ENCODE measurements around the gene ATL3. TPM values are rescaled to one million over a fixed set of nuclear protein-coding genes. Genes with fewer than 3 reads are reported as not detected.

ATL3 gene
- total RNA-seq, 2 experiments from 2014 or later = 23.2 to 37.9 TPM

- DNase-seq (ENCODE audit: low spot score) = no peak
- BruUV-seq (replicated peaks) = no TSS peak
- Histone ChIP-seq H3K9me2 (ENCODE audit: insufficient read depth, low read length) (no peaks in the 10 kb centered on the region), H3K9me3 (ENCODE audit: low read length) (no peaks in the 10 kb centered on the region), H3K79me2 (ENCODE audit: insufficient read depth, low read depth, low read length) (no peaks in the 10 kb centered on the region), H3K4me1 (ENCODE audit: insufficient read depth, low read length, poor library complexity, severe bottlenecking) (peaks cover 40% of the 10 kb centered on the region), H3K4me2 (ENCODE audit: low read length) (peak overlapping the region; percentile 60), H3K4me3 (ENCODE audit: low read depth, low read length, poor library complexity, severe bottlenecking) (peak overlapping the region; percentile 42), H3K36me3 (ENCODE audit: insufficient read depth, low read length) (no peaks in the 10 kb centered on the region), H3K27ac (ENCODE audit: low read depth, low read length, poor library complexity, severe bottlenecking) (no peak overlapping the region), H4K20me1 (ENCODE audit: insufficient read depth, low read length) (no peaks in the 10 kb centered on the region), H2AFZ (ENCODE audit: low read length) (peak overlapping the region; percentile 97)
- CTCF ChIA-PET (ENCODE audit: unreplicated experiment) = no interaction called here
- POLR2A ChIA-PET = interaction anchor here (0.9 kb wide), 1 partner anchor 8 kb away, joined by 3 read pairs; no protein-coding TSS in a partner anchor
- TF ChIP-seq EZH2phosphoT487 (IDR thresholded peaks at IDR 0.05; ENCODE audit: borderline replicate concordance, low read depth, low read length) = no peak
- no peak for TF ChIP-seq CTCF (conservative IDR thresholded peaks at IDR 0.05; ENCODE audit: low read length)
- intact Hi-C loops (cut with micrococcal nuclease; ENCODE audit: unreplicated experiment) = no loop called here
Observed at GRCh38 chr11:63574856-63575602, 96.1 kb downstream of the ATL3 start.

Small RNAs within 50 kb of the gene (small RNA-seq; reads per million reads assigned to genes)
- gene AP000753.3 = not detected

Other genes with a start within 250 kb of the ATL3 start
- gene PLAAT5, start 180.2 kb downstream of the ATL3 start, total RNA-seq (2014; rRNA removed; shearing (Covaris generic)) = not detected in 2 replicates
- gene PLAAT5, start 180.2 kb downstream of the ATL3 start, total RNA-seq (2022) = not detected in 2 replicates
- gene LGALS12, start 165.3 kb downstream of the ATL3 start, total RNA-seq (2014; rRNA removed; shearing (Covaris generic)) = not detected in 2 replicates
- not detected in 2 replicates for gene LGALS12, start 165.3 kb downstream of the ATL3 start, total RNA-seq (2022)
- gene PLAAT4, start 134.6 kb downstream of the ATL3 start, total RNA-seq (2014; rRNA removed; shearing (Covaris generic)) = 6.5 and 6.8 TPM in 2 replicates
- 1.3 and 1.4 TPM in 2 replicates for gene PLAAT4, start 134.6 kb downstream of the ATL3 start, total RNA-seq (2022)
- not detected in 2 replicates for gene PLAAT2, start 108.0 kb downstream of the ATL3 start, total RNA-seq (2014; rRNA removed; shearing (Covaris generic))
- not detected in 2 replicates for gene PLAAT2, start 108.0 kb downstream of the ATL3 start, total RNA-seq (2022)
- not detected in 2 replicates for gene PLAAT3, start 56.9 kb downstream of the ATL3 start, total RNA-seq (2014; rRNA removed; shearing (Covaris generic))
- 0.70 TPM in 1 of 2 replicates, not detected in the other for gene PLAAT3, start 56.9 kb downstream of the ATL3 start, total RNA-seq (2022)
- 34.0 and 36.9 TPM in 2 replicates for gene RTN3, start 10.1 kb upstream of the ATL3 start, total RNA-seq (2014; rRNA removed; shearing (Covaris generic))
- 69.3 and 78.6 TPM in 2 replicates for gene RTN3, start 10.1 kb upstream of the ATL3 start, total RNA-seq (2022)
- gene ZFTA, start 97.4 kb upstream of the ATL3 start, total RNA-seq (2014; rRNA removed; shearing (Covaris generic)) = 6.8 and 10.3 TPM in 2 replicates
- gene ZFTA, start 97.4 kb upstream of the ATL3 start, total RNA-seq (2022) = 12.7 TPM in 2 replicates
- gene SPINDOC, start 142.1 kb upstream of the ATL3 start, total RNA-seq (2014; rRNA removed; shearing (Covaris generic)) = 57.9 and 71.1 TPM in 2 replicates
- gene SPINDOC, start 142.1 kb upstream of the ATL3 start, total RNA-seq (2022) = 81.6 and 81.8 TPM in 2 replicates
- 20.8 and 22.7 TPM in 2 replicates for gene MARK2, start 167.7 kb upstream of the ATL3 start, total RNA-seq (2014; rRNA removed; shearing (Covaris generic))
- 40.1 and 45.4 TPM in 2 replicates for gene MARK2, start 167.7 kb upstream of the ATL3 start, total RNA-seq (2022)
- 2.1 and 2.4 TPM in 2 replicates for gene RCOR2, start 245.8 kb upstream of the ATL3 start, total RNA-seq (2014; rRNA removed; shearing (Covaris generic))
- gene RCOR2, start 245.8 kb upstream of the ATL3 start, total RNA-seq (2022) = 2.4 and 3.2 TPM in 2 replicates